K562 (cell line): ENCODE measurements around the gene RAB31. TPM values are rescaled to one million over a fixed set of nuclear protein-coding genes. Genes with fewer than 3 reads are reported as not detected.

Experiments
- ATAC-seq: fragments of 200-7000 bp; cut with Tn5 transposase; 3 replicates; pipeline ENCODE4 v1.9.1; 2020; ENCODE audit warnings: moderate library complexity
- BruUV-seq: library from RNA; stranded (reverse); fragments of 400-500 nt; replicated peaks from 2 replicates; lab custom pipeline; 2021; lab: Mats Ljungman, UMichigan
- CTCF ChIA-PET: fragments of 300-600 bp; formaldehyde crosslinking; extraction: SDS; loops from one replicate; lab custom pipeline; 2021; ENCODE audit warnings: low intra/inter-chr PET ratio; lab: Yijun Ruan, JAX
- POLR2A ChIA-PET: fragments of 300-600, 350-650 bp; sonication (Branson Sonifier 250); formaldehyde crosslinking; extraction: SDS; loops from one replicate; lab custom pipeline; 2021; ENCODE audit warnings: antibody characterized with exemption, inconsistent platforms; lab: Yijun Ruan, JAX
- DNase-seq, 4 experiments: peaks; one replicate each; pipeline versions ENCODE4 v3.0.0 to v3.0.0-alpha.2; 2011 to 2018; ENCODE audit warnings: low spot score in 3 of 4, mixed read lengths in 3 of 4; ENCODE audit errors: extremely low read depth in 1 of 4
- FAIRE-seq: peaks from 2 replicates; lab custom pipeline; 2011; peaks lifted over from hg19 to GRCh38; lab: Jason Lieb, UNC
- H2AFZ ChIP-seq: 2 replicates; pipeline ENCODE4 v1.6.0; 2011; ENCODE audit warnings: low read depth, low read length, control low read depth, inconsistent platforms
- H3K27ac ChIP-seq: fragments of 200-600 bp; 3 replicates; pipeline ENCODE4 v1.8.0; 2011; ENCODE audit warnings: low read depth, mild to moderate bottlenecking, control low read depth, inconsistent platforms, low read length, moderate library complexity, mixed read lengths; ENCODE audit errors: extremely low read depth
- H3K27me3 ChIP-seq, 2 experiments: fragments of 300-600 bp in 1 of 2; 2 replicates in 1 of 2; 3 replicates in 1 of 2; pipeline versions ENCODE4 v1.6.0 to v1.8.0; 2011; ENCODE audit warnings: inconsistent platforms in 2 of 2, low read length in 2 of 2, mild to moderate bottlenecking in 1 of 2, mixed read lengths in 1 of 2, moderate library complexity in 1 of 2; ENCODE audit not compliant: control insufficient read depth in 2 of 2, insufficient read depth in 2 of 2
- H3K36me3 ChIP-seq: fragments of 300-600 bp; 3 replicates; pipeline ENCODE4 v1.8.0; 2011; ENCODE audit warnings: mild to moderate bottlenecking, low read length, inconsistent platforms; ENCODE audit not compliant: control insufficient read depth, insufficient read depth
- H3K4me1 ChIP-seq, 2 experiments: fragments of 200-600 bp in 1 of 2; replicated peaks in 1 of 2; 2 replicates in 1 of 2; 3 replicates in 1 of 2; pipeline versions ENCODE4 v1.5.1 to v1.8.0; 2011; ENCODE audit warnings: inconsistent platforms in 2 of 2, low read length in 2 of 2, mild to moderate bottlenecking in 1 of 2, mixed read lengths in 1 of 2, moderate library complexity in 1 of 2; ENCODE audit not compliant: control insufficient read depth in 2 of 2, insufficient read depth in 2 of 2
- H3K4me2 ChIP-seq: 2 replicates; pipeline ENCODE4 v1.6.1; 2011; ENCODE audit warnings: low read length, control low read depth, inconsistent platforms, mixed read lengths; ENCODE audit not compliant: insufficient read depth
- H3K4me3 ChIP-seq: fragments of 200-600 bp; sonication (generic), shearing (Covaris generic); 2 replicates; pipeline ENCODE4 v1.5.1; 2016; ENCODE audit warnings: control low read depth, inconsistent platforms
- H3K79me2 ChIP-seq: fragments of 200-600 bp; 3 replicates; pipeline ENCODE4 v1.8.0; 2011; ENCODE audit warnings: low read length, inconsistent platforms; ENCODE audit not compliant: control insufficient read depth, insufficient read depth
- H3K9ac ChIP-seq, 2 experiments: 2 replicates each; pipeline versions ENCODE4 v1.6.0 to v1.6.1; 2011; ENCODE audit warnings: low read depth in 2 of 2, low read length in 2 of 2, control low read depth in 1 of 2, inconsistent platforms in 1 of 2, mild to moderate bottlenecking in 1 of 2, mixed read lengths in 1 of 2; ENCODE audit not compliant: insufficient read depth in 1 of 2
- H3K9me1 ChIP-seq: one replicate; pipeline ENCODE4 v1.6.0; 2011; ENCODE audit warnings: inconsistent platforms, mild to moderate bottlenecking, low read length, moderate library complexity; ENCODE audit not compliant: control insufficient read depth, insufficient read depth
- H3K9me3 ChIP-seq: replicated peaks from 2 replicates; pipeline ENCODE4 v1.5.1; 2011; ENCODE audit warnings: low read depth, low read length, inconsistent platforms; ENCODE audit not compliant: control insufficient read depth, insufficient read depth
- H4K20me1 ChIP-seq: replicated peaks from 2 replicates; pipeline ENCODE4 v1.6.1; 2011; ENCODE audit warnings: low read length, inconsistent platforms, mixed read lengths; ENCODE audit not compliant: control insufficient read depth, insufficient read depth
- BCL6 ChIP-seq: fragments of 250-450 bp; sonication (Bioruptor Pico); IDR thresholded peaks from 2 replicates; pipeline ENCODE4 v1.4.0; 2020
- CXXC5 ChIP-seq: fragments of 250-450 bp; sonication (Bioruptor Pico); IDR thresholded peaks from 2 replicates; pipeline ENCODE4 v1.8.0; 2022; ENCODE audit warnings: inconsistent platforms, mild to moderate bottlenecking, moderate library complexity
- ERF ChIP-seq: fragments of 450-650 bp; formaldehyde crosslinking; IDR thresholded peaks from 2 replicates; pipeline ENCODE4 v1.4.0; 2020; ENCODE audit warnings: mild to moderate bottlenecking, mixed read lengths
- MCM3 ChIP-seq: fragments of 450-650 bp; IDR thresholded peaks from 2 replicates; pipeline ENCODE4 v1.6.1; 2016
- SMARCC2 ChIP-seq: fragments of 450-650 bp; IDR thresholded peaks from 2 replicates; pipeline ENCODE4 v1.6.1; 2017; ENCODE audit warnings: antibody characterized with exemption, moderate library complexity, mild to moderate bottlenecking, low read depth
- TEAD1 ChIP-seq, 2 experiments: fragments of 450-650 bp in 1 of 2; sonication (generic) in 1 of 2; formaldehyde crosslinking; IDR thresholded peaks; 2 replicates each; pipeline versions ENCODE4 v1.4.0 to v1.8.0; 2020 to 2022; ENCODE audit warnings: mild to moderate bottlenecking in 2 of 2, missing genetic modification reagents in 1 of 2
- XRCC5 ChIP-seq: fragments of 200-400 bp; formaldehyde crosslinking; IDR thresholded peaks from 2 replicates; pipeline ENCODE4 v1.6.1; 2017; ENCODE audit warnings: low read depth, mild to moderate bottlenecking, low read length
- ZNF583 ChIP-seq: fragments of 250-450 bp; sonication (Bioruptor Pico); IDR thresholded peaks from 2 replicates; pipeline ENCODE4 v1.4.0; 2020
- ZNF699 ChIP-seq: fragments of 250-450 bp; sonication (Bioruptor Pico); IDR thresholded peaks from 2 replicates; pipeline ENCODE4 v1.8.0; 2021; ENCODE audit warnings: mild to moderate bottlenecking, moderate library complexity; ENCODE audit not compliant: insufficient replicate concordance
- WGBS: fragments of 100-300 bp; shearing (Covaris generic); methylation state at CpG from one replicate; pipeline ENCODE4 v1.1.6; 2016; ENCODE audit warnings: low coverage, mixed read lengths; ENCODE audit not compliant: insufficient coverage; ENCODE audit errors: missing lambda C conversion rate; 5-methylcytosine and 5-hydroxymethylcytosine counted together
- in situ Hi-C: fragments of 300-500 bp; cut with MboI; formaldehyde crosslinking; loops from 4 replicates; pipeline ENCODE4 v1.15.0; 2018; ENCODE audit warnings: inconsistent platforms, mixed read lengths
- intact Hi-C: fragments of 100-400 bp; cut with micrococcal nuclease; formaldehyde crosslinking; loops from 2 replicates; pipeline ENCODE4 v1.14.2; 2022
- polyA plus RNA-seq, 8 experiments: library from polyadenylated mRNA; depleted of rRNA in 4 of 8; stranded (reverse) in 5 of 8; unstranded in 3 of 8; fragments of >200 nt; fragmentation: Nextera tagmentation in 2 of 8; fragmentation: Illumina TruSeq in 1 of 8; extraction: Ambion mirVana in 2 of 8; extraction: Trizol in 1 of 8; gene quantifications; 2 replicates each; pipeline versions ENCODE4 v1.2.1 to v1.2.3, GENCODE V29; 2011 to 2014; ENCODE audit warnings: inconsistent platforms in 1 of 8, missing spikeins in 1 of 8
- total RNA-seq, 7 experiments: library from RNA; depleted of rRNA in 6 of 7; stranded (reverse); fragments of >200 nt in 6 of 7; fragmentation: Illumina TruSeq in 2 of 7; extraction: Trizol in 2 of 7; gene quantifications; 2 replicates each; pipeline versions ENCODE4 v1.2.1 to v1.2.3, GENCODE V29; 2011 to 2021; ENCODE audit warnings: low replicate concordance in 1 of 7

RAB31 gene
- total and polyA plus RNA-seq, 9 of the 15 experiments (the other 6 are each of a cell fraction or from before 2014, with no cell fraction given): 20.7 to 70.4 (median 41.3) TPM

GRCh38 chr18:9696701-9697100 lies 11.4 kb upstream of the RAB31 start:
- Histone ChIP-seq H3K36me3 (no peaks in the 10 kb centered on the region), H3K4me2 (no peak overlapping the region)
- 50% methylated on average over 1 of the region's 1 CpG for WGBS
- TF ChIP-seq ZNF583 (CRISPR knock-in tag): no peak
- TF ChIP-seq, all 486 proteins: peak for 0
- no peak for FAIRE-seq
- ChIA-PET CTCF (no interaction called here), POLR2A (interaction anchor here (0.7 to 1.5 kb wide), 5 partner anchors 9 to 87 kb away, joined by 3 to 6 read pairs (median 4); no protein-coding TSS in a partner anchor)
- no TSS peak for BruUV-seq
- H3K9me3 ChIP-seq: no peaks in the 10 kb centered on the region
- H3K9me1 ChIP-seq: no peaks in the 10 kb centered on the region
- no peak for ATAC-seq
- no peaks in the 10 kb centered on the region for H3K79me2 ChIP-seq
- no peak overlapping the region for H3K9ac ChIP-seq
- in situ Hi-C loops: no loop called here
- no peaks in the 10 kb centered on the region for H4K20me1 ChIP-seq
- peak overlapping the region; percentile 47 for H2AFZ ChIP-seq
- no peaks in the 10 kb centered on the region for H3K27me3 ChIP-seq
- no peak overlapping the region for H3K27ac ChIP-seq
- intact Hi-C loops: no loop called here
- H3K4me3 ChIP-seq: no peak overlapping the region
- no peak for DNase-seq
- H3K4me1 ChIP-seq: peaks cover 0 to 15% of the 10 kb centered on the region in 2 experiments; a peak in 4 of 5 replicates

- ATAC-seq (no peak), DNase-seq (no peak), FAIRE-seq (no peak)
- WGBS: 60% methylated on average over 9 of the region's 9 CpGs
- no peak overlapping the region for H3K9ac ChIP-seq
- ChIA-PET CTCF (no interaction called here), POLR2A (interaction anchor here (0.7 to 1.5 kb wide), 4 partner anchors 9 to 88 kb away, joined by 3 to 6 read pairs (median 4); no protein-coding TSS in a partner anchor)
- H3K4me1 ChIP-seq: peaks cover 0 to 15% of the 10 kb centered on the region in 2 experiments; a peak in 4 of 5 replicates
- in situ Hi-C loops: no loop called here
- no peak overlapping the region for H3K4me2 ChIP-seq
- H4K20me1 ChIP-seq: no peaks in the 10 kb centered on the region
- intact Hi-C loops: no loop called here
- H3K27me3 ChIP-seq: no peaks in the 10 kb centered on the region
- no peak overlapping the region for H3K4me3 ChIP-seq
- no peak overlapping the region for H3K27ac ChIP-seq
- H3K9me1 ChIP-seq: no peaks in the 10 kb centered on the region
- no peaks in the 10 kb centered on the region for H3K79me2 ChIP-seq
- H3K9me3 ChIP-seq: no peaks in the 10 kb centered on the region
- no peaks in the 10 kb centered on the region for H3K36me3 ChIP-seq
- BruUV-seq: no TSS peak
- H2AFZ ChIP-seq: peak overlapping the region; percentile 47
- TF ChIP-seq SMARCC2: no peak
- no peak for TF ChIP-seq MCM3
- TF ChIP-seq ERF (CRISPR knock-in tag): no peak
- TF ChIP-seq TEAD1 (CRISPR knock-in tag; IDR thresholded peaks at IDR 0.05): no peak
- no peak for TF ChIP-seq XRCC5
- no peak for TF ChIP-seq CXXC5
- no peak for TF ChIP-seq ZNF699 (CRISPR knock-in tag)
- no peak for TF ChIP-seq BCL6 (CRISPR knock-in tag)
Observed at GRCh38 chr18:9697121-9697520, 11.0 kb upstream of the RAB31 start.
